Activated CD4-positive, alpha-beta T cell treated with anti-CD3 and anti-CD28 coated beads, Interleukin-2, amount 50 U/mL, for 4 hours (primary cell): ENCODE results near the gene FANCG.

ENCODE experiments used
- DNase-seq, 2 experiments: peaks; one replicate each; pipeline ENCODE4 v3.0.0-alpha.2; 2020

Gene FANCG

DNA sequence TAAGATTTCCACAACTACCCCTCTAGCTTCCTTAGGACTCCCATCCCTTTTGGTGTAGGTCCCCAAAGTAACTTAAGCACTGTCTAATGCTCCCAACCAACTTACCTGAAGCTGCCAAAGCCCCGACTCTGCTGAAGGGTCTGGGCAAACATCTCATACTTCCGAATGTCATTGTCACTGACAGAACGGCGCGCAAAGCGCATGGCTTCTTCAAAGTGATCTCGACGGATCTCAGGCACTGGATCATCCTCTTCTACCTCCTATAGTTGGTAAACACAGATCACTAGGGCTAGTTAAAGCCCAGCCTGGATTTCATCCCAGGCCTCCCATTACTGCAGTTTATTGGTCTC, 22.5 kb downstream of the FANCG start:
- no peak for DNase-seq

- no peak for DNase-seq
Measured at GRCh38 chr9:35056571-35057270, 23.0 kb downstream of the FANCG start.

GRCh38 chr9:35054871-35055644, 24.7 kb downstream of the FANCG start:
- no peak for DNase-seq

GRCh38 chr9:35054185-35054835, 25.4 kb downstream of the FANCG start:
- no peak for DNase-seq

DNA sequence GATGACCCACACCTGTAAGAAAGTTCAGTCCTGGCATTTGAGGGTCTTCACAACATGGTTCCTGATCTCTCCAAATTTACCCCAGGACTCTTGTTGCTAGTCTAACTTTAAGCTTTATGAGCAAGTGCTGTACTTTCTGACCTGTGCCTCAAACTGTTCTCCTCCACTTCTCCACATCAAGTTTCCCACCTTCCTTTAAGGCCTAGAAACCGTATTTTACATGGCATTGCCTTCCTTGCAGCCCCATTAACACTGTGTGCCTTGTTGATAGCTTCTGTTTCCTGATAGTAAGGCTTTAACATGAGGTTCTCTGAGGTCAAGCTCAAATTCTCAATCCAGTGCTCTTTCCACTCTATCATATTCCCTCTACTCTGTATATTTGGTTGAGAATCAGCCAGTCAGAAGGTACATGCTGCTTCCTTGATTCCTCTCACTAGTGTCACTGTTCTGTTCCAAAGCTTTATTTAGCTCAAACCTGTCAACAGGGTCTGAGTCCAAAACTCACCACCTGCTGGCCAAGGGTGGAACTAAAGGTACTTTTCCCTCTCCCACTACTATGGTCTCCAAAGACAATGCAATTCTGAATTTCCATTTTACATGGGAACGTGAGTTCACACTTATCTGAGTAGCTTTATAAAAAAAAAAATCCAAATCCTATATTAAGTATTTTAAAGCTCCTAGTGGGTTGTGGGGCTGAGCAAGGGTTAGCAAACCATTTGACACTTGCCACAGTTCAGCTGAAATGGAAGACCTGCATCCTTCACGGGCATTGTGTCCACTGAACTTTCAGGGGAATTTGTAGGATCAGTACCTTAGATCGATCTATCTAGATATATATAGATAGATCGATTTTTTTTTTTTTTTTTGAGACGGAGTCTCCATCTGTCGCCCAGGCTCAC, 28.4 kb downstream of the FANCG start:
- DNase-seq, result peak; percentile 47 to 60

- no peak for DNase-seq
Measured at GRCh38 chr9:35048511-35048910, 31.2 kb downstream of the FANCG start.

DNA sequence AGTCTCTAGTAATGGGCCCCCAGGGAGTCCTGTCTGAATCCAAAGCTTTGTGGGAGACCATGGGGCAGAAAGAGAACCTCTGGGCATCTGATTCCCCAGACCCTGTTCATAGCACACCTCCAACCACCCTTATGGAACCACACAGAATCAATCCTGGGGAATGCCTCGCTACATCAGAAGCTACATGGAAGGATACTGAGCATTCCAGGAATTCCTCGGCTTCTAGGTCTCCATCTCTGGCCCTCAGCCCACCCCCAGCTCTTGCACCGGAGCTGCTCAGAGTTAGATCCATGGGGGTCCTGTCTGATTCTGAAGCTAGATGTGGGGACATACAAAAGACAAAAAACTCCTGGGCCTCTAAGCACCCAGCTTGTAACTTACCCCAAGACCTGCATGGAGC, 35.7 kb downstream of the FANCG start:
- no peak for DNase-seq

DNA sequence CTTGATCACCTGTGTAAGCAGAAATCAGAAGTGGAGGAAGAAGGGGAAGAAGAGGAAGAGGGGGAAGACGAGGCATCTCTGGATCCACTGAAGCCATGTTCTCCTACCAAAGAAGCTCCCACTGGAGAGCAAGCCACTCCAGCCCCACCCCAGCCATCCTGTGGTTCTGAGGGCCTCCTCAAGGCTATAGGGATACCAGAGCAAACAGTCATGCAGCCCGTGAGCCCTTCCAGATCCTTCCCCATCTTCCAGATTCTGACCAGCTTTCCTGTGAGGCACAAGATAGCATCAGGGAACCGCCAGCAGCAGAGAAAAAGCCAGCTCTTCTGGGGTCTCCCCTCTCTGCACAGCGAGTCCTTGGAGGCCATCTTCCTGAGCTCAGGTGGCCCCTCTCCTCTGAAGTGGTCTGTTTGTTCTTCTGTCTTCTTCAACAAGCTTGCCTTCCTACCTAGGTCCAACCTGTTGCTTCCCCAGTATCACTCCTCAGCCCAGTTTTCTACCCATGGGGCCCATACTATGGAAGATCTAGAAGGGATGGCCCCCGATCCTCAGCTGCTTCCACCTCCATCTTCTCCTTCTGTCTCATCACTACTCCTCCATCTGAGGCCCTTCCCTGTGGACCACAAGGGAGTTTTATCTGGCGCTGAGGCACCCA, 36.7 kb downstream of the FANCG start:
- no peak for DNase-seq

DNA sequence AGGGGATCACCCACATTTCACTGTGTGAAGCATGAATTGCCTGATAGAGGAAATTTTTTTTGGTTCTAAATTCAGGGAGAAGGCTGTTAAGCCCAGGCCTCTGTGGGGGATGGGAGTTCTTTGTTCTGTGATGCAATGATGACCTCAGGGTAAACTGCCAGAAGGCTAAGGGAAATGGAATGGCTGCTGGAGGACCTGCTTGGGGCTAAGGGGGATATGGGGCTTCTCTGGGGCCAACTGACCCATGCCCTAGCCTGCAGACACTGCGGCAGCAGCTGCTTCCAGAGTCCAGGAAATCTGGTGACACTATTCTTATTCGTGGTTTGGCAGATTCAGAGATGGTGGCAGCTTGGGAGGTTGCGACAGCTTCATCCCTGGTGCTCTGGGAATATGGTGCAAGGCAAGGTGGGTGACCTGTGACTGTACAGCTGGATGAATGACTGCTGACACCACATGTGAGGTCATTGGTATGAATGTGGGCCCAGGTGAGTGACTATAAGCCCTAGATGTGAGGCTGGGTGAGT, 37.6 kb downstream of the FANCG start:
- DNase-seq, result no peak

DNA sequence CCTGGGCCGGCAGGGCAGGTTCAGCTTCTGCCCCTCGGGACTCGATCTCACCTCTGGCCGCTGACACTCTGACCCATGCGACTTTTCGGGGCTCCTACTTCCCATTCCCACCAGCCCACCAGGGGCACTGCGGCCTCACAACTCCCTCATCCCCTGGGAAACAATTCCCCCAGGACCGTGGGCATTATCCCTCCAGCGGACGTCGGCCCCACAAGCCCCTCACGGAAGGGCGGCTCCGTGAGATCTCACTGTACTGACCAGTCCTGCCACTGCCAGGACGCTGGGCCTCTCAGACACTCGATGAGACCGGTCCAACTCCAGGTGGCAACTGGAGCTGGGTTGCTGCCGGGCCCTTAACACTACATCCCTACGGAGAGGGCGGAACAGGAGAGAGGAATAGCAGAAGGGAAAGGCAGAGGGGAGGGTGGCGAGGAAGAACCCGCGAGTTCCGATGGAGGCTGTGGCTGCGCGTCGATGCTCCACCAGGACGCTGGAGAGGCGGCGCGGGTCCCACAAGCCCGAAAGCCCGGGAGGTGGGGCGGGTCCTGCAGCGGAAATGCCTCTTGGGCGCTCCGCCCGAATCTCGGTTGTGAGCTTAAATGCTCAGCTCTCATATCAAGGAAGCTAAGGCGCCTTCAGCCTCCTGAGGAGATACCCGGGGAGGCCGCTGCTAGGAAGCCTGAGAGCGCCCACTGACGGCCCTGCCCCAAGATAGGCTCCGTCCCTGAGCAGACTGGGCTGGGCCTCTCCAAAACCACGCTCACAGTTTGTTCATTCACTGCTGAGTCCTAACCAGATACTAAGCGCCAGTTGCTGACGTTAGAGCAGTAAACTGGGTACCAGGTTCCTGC, 43.7 kb downstream of the FANCG start:
- peak; percentile 20 to 23 for DNase-seq

GRCh38 chr9:35033101-35033500, 46.6 kb downstream of the FANCG start:
- DNase-seq, result no peak

GRCh38 chr9:35029852-35030251, 49.9 kb downstream of the FANCG start:
- no peak for DNase-seq

- no peak for DNase-seq
Measured at GRCh38 chr9:35029241-35029640, 50.5 kb downstream of the FANCG start.

- DNase-seq, result no peak
Measured at GRCh38 chr9:35028341-35028740, 51.4 kb downstream of the FANCG start.

- no peak for DNase-seq
Measured at GRCh38 chr9:35027860-35028259, 51.9 kb downstream of the FANCG start.

- DNase-seq, result no peak
Measured at GRCh38 chr9:35027374-35027773, 52.4 kb downstream of the FANCG start.

- DNase-seq, result no peak
Measured at GRCh38 chr9:35026671-35027070, 53.1 kb downstream of the FANCG start.
